Chondrocyte (in vitro differentiated cells): ENCODE measurements around the gene SPEF1. TPM values are rescaled to one million over a fixed set of nuclear protein-coding genes. Genes with fewer than 3 reads are reported as not detected.
A peak's percentile ranks its signal among the peaks of the same experiment; 100 is the strongest.

ENCODE experiments used
- DNase-seq: peaks from one replicate; pipeline ENCODE4 v3.0.0; 2021; ENCODE audit warnings: mixed read lengths, low spot score
- H3K27ac Mint-ChIP-seq: one replicate; pipeline ENCODE4 v1.8.0; 2021; ENCODE audit warnings: mild to moderate bottlenecking, moderate library complexity, mixed read lengths; ENCODE audit not compliant: unreplicated experiment
- H3K27me3 Mint-ChIP-seq: 2 replicates; pipeline ENCODE4 v1.8.0; 2021; ENCODE audit warnings: low read depth, mixed read lengths
- H3K36me3 Mint-ChIP-seq: 2 replicates; pipeline ENCODE4 v1.8.0; 2021; ENCODE audit warnings: low read depth, mixed read lengths
- H3K4me1 Mint-ChIP-seq: 2 replicates; pipeline ENCODE4 v1.8.0; 2021; ENCODE audit warnings: low read depth, mild to moderate bottlenecking, mixed read lengths
- H3K4me3 Mint-ChIP-seq: one replicate; pipeline ENCODE4 v1.8.0; 2021; ENCODE audit warnings: mild to moderate bottlenecking, moderate library complexity, mixed read lengths; ENCODE audit not compliant: unreplicated experiment
- H3K9me3 Mint-ChIP-seq: 2 replicates; pipeline ENCODE4 v1.8.0; 2021; ENCODE audit warnings: low read depth, mixed read lengths
- CTCF ChIP-seq: fragments of 200-600 bp; sonication (generic); IDR thresholded peaks from 2 replicates; pipeline ENCODE4 v1.5.0; 2021; ENCODE audit warnings: antibody characterized with exemption, mild to moderate bottlenecking, moderate library complexity
- total RNA-seq: library from RNA; stranded (reverse); gene quantifications from 3 replicates; pipeline ENCODE4 v1.2.1, GENCODE V29; 2021

Gene SPEF1
- total RNA-seq, 1 donor from 2014 or later, result 0.12 TPM

- Mint-ChIP-seq H3K27me3 (no peaks in the 10 kb centered on the region), H3K9me3 (no peaks in the 10 kb centered on the region), H3K27ac (no peak overlapping the region), H3K36me3 (no peaks in the 10 kb centered on the region), H3K4me1 (peaks cover 19% of the 10 kb centered on the region), H3K4me3 (peak overlapping the region; percentile 82)
- DNase-seq, result no peak
- TF ChIP-seq CTCF, result no peak
Measured at GRCh38 chr20:3766422-3767109, 14.7 kb downstream of the SPEF1 start.

- DNase-seq, result no peak
- peaks cover 19% of the 10 kb centered on the region for H3K4me1 Mint-ChIP-seq
Measured at GRCh38 chr20:3765171-3765882, 15.9 kb downstream of the SPEF1 start.

GRCh38 chr20:3764659-3765058 is 16.6 kb downstream of the SPEF1 start:
- peaks cover 19% of the 10 kb centered on the region for H3K4me1 Mint-ChIP-seq
- H3K27me3 Mint-ChIP-seq, result no peaks in the 10 kb centered on the region
- TF ChIP-seq CTCF, result no peak
- no peak for DNase-seq
- no peaks in the 10 kb centered on the region for H3K36me3 Mint-ChIP-seq
- H3K27ac Mint-ChIP-seq, result no peak overlapping the region
- H3K9me3 Mint-ChIP-seq, result no peaks in the 10 kb centered on the region
- no peak overlapping the region for H3K4me3 Mint-ChIP-seq

More at GRCh38 chr20:3765171-3765882, 15.9 kb downstream of the SPEF1 start:
- H3K27ac Mint-ChIP-seq, result no peak overlapping the region
- H3K4me3 Mint-ChIP-seq, result no peak overlapping the region
- no peaks in the 10 kb centered on the region for H3K36me3 Mint-ChIP-seq
- TF ChIP-seq CTCF, result no peak
- H3K9me3 Mint-ChIP-seq, result no peaks in the 10 kb centered on the region
- H3K27me3 Mint-ChIP-seq, result no peaks in the 10 kb centered on the region

- H3K4me3 Mint-ChIP-seq, result no peak overlapping the region
Measured at GRCh38 chr20:3763671-3764601, 17.3 kb downstream of the SPEF1 start.

More at GRCh38 chr20:3763671-3764601, 17.3 kb downstream of the SPEF1 start:
- no peaks in the 10 kb centered on the region for H3K27me3 Mint-ChIP-seq
- DNase-seq, result no peak
- H3K36me3 Mint-ChIP-seq, result no peaks in the 10 kb centered on the region
- TF ChIP-seq CTCF, result no peak
- H3K9me3 Mint-ChIP-seq, result no peaks in the 10 kb centered on the region
- peaks cover 16% of the 10 kb centered on the region for H3K4me1 Mint-ChIP-seq
- no peak overlapping the region for H3K27ac Mint-ChIP-seq
